HepG2 (cell line): ENCODE data around the gene TRAK1.

ENCODE experiments used
- DNMT3B ChIP-seq: conservative IDR thresholded peaks from 2 replicates; pipeline ENCODE4 v1.6.1; 2016; ENCODE audit warnings: missing biosample characterization, control low read depth
- ELF1 ChIP-seq: sonication (generic); formaldehyde crosslinking; IDR thresholded peaks from 2 replicates; pipeline ENCODE4 v1.4.0; 2020; ENCODE audit warnings: missing genetic modification reagents
- GATAD2A ChIP-seq: IDR thresholded peaks from 2 replicates; pipeline ENCODE4 v1.6.1; 2016
- HCFC1 ChIP-seq: fragments of 150-350 bp; IDR thresholded peaks from 2 replicates; pipeline ENCODE4 v1.6.1; 2014; ENCODE audit warnings: low read depth, low read length
- NFIC ChIP-seq: IDR thresholded peaks from 2 replicates; pipeline ENCODE4 v1.6.1; 2012; ENCODE audit warnings: mild to moderate bottlenecking, low read length, inconsistent platforms
- XRCC5 ChIP-seq: fragments of 200-400 bp; formaldehyde crosslinking; optimal IDR thresholded peaks from 2 replicates; pipeline ENCODE3; 2017; ENCODE audit warnings: mild to moderate bottlenecking, low read length

DNA sequence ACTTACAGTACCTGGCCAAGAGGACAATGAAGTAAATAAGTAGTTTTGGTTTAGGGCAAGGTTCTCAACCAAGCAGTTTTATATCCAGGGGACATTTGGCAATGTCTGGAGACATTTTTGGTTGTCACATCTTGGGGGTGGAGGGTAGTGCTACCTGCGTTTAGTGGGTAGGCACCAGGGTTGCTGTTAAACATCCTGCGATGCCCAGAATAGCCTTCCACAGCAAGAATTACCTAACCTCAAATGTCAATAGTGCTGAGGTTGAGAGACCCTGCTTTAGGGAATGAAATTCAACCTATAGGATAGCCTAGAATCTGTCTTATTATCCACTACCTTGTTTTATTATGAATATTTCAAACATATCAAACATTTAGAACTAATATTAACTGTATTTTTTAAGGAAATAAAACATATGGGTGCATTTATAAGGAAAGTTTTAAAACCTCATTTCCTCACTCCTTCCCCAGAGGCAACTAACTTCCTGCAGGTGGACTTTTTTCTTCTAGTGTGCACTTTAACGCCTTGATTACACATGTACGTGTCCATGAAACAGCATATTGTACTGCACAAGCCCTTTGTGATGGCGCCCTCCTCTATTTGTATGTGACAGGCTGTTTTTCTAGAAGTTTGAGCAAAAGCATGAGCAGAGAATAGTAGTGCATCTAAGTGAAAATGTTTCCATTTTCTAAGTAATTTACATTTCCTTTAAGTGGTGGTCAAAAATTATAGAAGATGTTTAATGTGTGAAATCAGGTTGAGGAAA is 57.1 kb downstream of the TRAK1 start:
- TF ChIP-seq ELF1 (CRISPR knock-in tag) (no peak), XRCC5 (no peak), NFIC (no peak), HCFC1 (no peak), DNMT3B (CRISPR knock-in tag) (no peak), GATAD2A (CRISPR knock-in tag) (no peak)
